ENCODE results near the gene RAB40C.

The RAB40C gene

DNA sequence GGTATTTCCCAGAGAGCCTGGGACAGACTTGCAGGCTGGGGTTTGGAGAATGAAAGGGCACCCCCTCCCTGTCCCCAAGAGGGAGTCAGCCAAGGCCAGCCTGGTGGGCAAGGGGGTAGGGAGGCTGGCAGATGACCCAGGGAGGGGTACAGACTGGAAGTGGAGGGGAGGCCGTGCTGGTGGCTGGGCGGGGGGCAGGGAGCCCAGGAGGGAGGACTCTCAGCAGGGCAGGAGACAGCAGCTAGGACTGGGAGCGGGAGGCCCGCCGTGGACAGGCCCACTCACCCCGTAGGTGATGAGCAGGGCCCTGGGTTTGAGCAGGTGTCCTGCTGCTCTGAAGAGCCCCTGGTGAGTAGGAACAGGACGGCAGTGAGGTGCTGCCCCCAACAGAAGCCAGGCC is 45.1 kb downstream of the RAB40C start:
- TF ChIP-seq POLR2AphosphoS5 (IDR thresholded peaks at IDR 0.05; ENCODE audit: low read depth, low read length), result no peak
- no peak for TF ChIP-seq FOXP2 (optimal IDR thresholded peaks at IDR 0.05; ENCODE audit: borderline replicate concordance, extremely low read depth, extremely low read length, insufficient read depth)
- TF ChIP-seq, protein P1, sequence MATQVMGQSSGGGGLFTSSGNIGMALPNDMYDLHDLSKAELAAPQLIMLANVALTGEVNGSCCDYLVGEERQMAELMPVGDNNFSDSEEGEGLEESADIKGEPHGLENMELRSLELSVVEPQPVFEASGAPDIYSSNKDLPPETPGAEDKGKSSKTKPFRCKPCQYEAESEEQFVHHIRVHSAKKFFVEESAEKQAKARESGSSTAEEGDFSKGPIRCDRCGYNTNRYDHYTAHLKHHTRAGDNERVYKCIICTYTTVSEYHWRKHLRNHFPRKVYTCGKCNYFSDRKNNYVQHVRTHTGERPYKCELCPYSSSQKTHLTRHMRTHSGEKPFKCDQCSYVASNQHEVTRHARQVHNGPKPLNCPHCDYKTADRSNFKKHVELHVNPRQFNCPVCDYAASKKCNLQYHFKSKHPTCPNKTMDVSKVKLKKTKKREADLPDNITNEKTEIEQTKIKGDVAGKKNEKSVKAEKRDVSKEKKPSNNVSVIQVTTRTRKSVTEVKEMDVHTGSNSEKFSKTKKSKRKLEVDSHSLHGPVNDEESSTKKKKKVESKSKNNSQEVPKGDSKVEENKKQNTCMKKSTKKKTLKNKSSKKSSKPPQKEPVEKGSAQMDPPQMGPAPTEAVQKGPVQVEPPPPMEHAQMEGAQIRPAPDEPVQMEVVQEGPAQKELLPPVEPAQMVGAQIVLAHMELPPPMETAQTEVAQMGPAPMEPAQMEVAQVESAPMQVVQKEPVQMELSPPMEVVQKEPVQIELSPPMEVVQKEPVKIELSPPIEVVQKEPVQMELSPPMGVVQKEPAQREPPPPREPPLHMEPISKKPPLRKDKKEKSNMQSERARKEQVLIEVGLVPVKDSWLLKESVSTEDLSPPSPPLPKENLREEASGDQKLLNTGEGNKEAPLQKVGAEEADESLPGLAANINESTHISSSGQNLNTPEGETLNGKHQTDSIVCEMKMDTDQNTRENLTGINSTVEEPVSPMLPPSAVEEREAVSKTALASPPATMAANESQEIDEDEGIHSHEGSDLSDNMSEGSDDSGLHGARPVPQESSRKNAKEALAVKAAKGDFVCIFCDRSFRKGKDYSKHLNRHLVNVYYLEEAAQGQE (IDR thresholded peaks at IDR 0.05; ENCODE audit: insufficient read depth in 1 of 2, low read depth in 2 of 2, low read length in 2 of 2), result no peak
- TF ChIP-seq TAF1 (IDR thresholded peaks at IDR 0.05; ENCODE audit: borderline replicate concordance, insufficient read depth, low read length), result no peak
- TF ChIP-seq SIN3A (IDR thresholded peaks at IDR 0.05; ENCODE audit: borderline replicate concordance, insufficient read depth, low read length), result no peak

DNA sequence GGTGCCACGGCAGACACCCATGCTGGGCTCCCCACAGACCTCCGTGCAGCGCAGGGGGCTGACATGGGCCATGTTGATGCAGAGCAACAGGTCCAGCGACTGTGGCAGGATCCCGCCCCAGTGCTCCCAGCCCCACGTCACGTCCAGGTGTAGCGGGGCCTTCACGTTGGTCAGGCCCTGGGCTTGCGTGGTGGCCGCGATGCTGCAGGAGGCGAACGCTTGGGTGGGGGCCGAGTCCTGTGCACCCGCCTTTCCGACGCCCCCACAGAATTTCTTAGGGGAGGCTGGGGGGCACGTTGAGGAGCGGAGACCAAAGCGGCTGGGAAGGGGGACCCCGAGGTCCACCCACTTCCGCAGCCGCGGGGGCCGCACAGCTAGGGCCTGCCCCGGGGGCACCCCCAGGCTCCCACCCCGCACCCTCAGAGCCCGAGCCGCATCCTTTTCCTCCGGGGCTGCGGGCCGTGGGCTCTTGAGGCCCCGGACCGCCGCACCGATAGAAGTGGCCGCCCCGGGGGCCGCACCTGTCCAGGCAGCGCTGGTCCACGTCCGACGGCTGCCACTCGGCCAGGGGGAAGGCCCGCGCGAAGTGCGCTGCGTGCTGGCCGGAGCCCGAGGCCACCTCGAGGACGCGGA is 45.8 kb downstream of the RAB40C start:
- TF ChIP-seq, protein P1 (IDR thresholded peaks at IDR 0.05; ENCODE audit: insufficient read depth in 1 of 2, low read depth in 2 of 2, low read length in 2 of 2), result no peak
- TF ChIP-seq SIN3A (IDR thresholded peaks at IDR 0.05; ENCODE audit: borderline replicate concordance, insufficient read depth, low read length), result no peak
- TF ChIP-seq TAF1 (IDR thresholded peaks at IDR 0.05; ENCODE audit: borderline replicate concordance, insufficient read depth, low read length), result no peak
- TF ChIP-seq FOXP2 (optimal IDR thresholded peaks at IDR 0.05; ENCODE audit: borderline replicate concordance, extremely low read depth, extremely low read length, insufficient read depth), result no peak
- no peak for TF ChIP-seq POLR2AphosphoS5 (IDR thresholded peaks at IDR 0.05; ENCODE audit: low read depth, low read length)

DNA sequence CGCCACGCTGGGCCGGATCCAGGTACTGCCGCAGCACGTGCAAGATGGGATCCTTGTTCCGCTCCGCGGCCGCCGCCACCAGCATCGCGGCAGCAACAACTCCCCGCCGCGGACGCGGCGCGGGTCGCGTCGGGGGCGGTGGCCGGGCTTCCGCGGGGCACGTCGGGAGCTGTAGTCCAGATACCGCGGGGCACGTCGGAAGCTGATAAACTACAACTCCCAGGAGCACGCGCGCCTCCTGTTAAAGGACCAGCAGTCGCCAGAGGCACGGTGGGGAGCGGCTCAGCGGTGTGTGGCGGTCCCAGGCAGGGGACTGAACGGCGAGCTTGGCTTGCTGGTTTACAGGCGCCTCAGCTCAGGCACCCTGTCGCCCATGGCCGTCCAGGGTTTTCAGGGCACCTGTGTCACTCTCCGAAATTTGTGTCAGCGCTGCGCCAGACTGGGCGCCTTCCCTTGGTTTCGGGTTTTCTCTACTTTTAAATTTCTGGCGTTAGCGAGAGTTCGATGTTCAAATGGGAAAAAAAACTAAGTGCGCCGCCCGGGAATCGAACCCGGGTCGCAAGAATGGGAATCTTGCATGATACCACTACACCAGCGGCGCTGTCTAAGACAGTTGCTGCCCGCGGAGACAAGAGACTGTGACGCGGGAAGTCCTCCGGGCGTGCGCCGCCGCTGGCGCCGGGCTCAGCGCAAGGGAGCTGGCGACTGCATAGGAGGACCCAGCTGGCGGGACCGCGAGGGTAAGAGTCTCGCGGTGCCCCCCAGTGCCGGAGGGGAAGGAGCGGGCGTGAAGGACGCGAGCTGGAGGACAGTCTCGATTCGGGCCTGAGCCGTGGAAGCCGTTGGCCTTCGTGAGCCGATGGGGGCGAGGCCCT is 46.6 kb downstream of the RAB40C start, which contains the start of gene METTL26:
METTL26 (minus strand) TSS at position 100 of the 875 bp plus-strand sequence; CDS start at position 85, 15 bp downstream.
- peak; percentile 76; the same call in 1 of the 2 replicates for TF ChIP-seq SIN3A (IDR thresholded peaks at IDR 0.05; ENCODE audit: borderline replicate concordance, insufficient read depth, low read length)
- peak; percentile 72 for TF ChIP-seq POLR2AphosphoS5 (IDR thresholded peaks at IDR 0.05; ENCODE audit: low read depth, low read length)
- TF ChIP-seq, protein P1 (IDR thresholded peaks at IDR 0.05; ENCODE audit: insufficient read depth in 1 of 2, low read depth in 2 of 2, low read length in 2 of 2), result peak in 1 of 2 experiments; percentile 63; a peak in 1 of 4 replicates
- no peak for TF ChIP-seq FOXP2 (optimal IDR thresholded peaks at IDR 0.05; ENCODE audit: borderline replicate concordance, extremely low read depth, extremely low read length, insufficient read depth)
- peak; percentile 71; the same call in 1 of the 2 replicates for TF ChIP-seq TAF1 (IDR thresholded peaks at IDR 0.05; ENCODE audit: borderline replicate concordance, insufficient read depth, low read length)

DNA sequence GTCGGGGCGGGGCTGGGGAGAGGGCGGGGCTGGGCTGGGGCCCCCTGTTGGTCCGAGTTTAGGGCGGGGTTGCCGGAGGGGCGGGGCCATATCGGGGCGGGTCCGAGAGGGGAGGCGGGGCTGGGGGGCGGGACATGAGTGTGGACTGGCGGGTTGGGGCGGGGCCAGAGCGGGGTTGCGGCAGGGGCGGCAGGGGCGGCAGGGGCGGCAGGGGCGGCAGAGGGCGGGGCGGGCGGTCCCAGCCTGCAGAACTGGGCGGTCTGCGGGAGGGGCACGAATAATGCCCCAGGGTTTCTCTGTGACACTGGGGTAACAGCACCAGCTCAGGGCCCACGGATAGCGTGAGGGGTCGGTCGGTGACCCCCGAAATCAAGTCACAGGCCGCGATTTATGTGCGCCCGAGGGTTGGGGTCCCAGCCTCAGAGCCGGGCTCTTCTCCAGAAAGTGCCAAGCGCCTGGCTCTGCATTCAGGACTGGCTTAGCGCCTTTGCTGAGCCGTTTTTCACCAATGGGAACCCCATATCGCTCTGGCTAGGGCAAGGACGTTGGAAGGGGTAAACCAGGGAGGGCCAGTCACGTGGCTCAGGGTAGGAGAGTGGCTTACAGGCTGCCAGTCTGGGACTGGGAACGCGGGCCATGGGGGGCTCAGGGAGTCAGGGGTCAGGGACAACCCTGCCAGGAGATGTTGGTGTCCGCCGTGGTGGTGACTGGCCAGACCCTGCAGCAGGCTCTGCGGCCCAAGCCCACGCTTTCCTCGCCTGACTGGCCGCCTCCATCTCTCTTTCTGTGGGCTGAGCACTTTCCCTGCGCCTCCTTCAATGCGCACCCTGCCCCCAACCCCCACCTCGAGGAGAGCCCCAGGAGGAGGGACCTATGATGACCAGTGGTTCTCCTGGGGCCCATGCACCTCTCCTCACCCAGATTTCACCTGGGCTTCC is 47.5 kb downstream of the RAB40C start:
- TF ChIP-seq FOXP2 (optimal IDR thresholded peaks at IDR 0.05; ENCODE audit: borderline replicate concordance, extremely low read depth, extremely low read length, insufficient read depth) (no peak), TAF1 (IDR thresholded peaks at IDR 0.05; ENCODE audit: borderline replicate concordance, insufficient read depth, low read length) (no peak), POLR2AphosphoS5 (IDR thresholded peaks at IDR 0.05; ENCODE audit: low read depth, low read length) (no peak), SIN3A (IDR thresholded peaks at IDR 0.05; ENCODE audit: borderline replicate concordance, insufficient read depth, low read length) (no peak)
- TF ChIP-seq, protein P1 (IDR thresholded peaks at IDR 0.05; ENCODE audit: insufficient read depth in 1 of 2, low read depth in 2 of 2, low read length in 2 of 2), result no peak
